Hematopoietic multipotent progenitor cell treated with erythropoietin and hydrocortisone succinate and interleukin-3 and kit ligand, for 17 days (in vitro differentiated cells): ENCODE measurements around the gene KIF14.
"Not testable (repeated sequence)": the region's sequence is repeated elsewhere in the genome, so short reads cannot be mapped to it uniquely, and the experiment has no call there.

Source experiments
- DNase-seq: peaks from one replicate; pipeline ENCODE4 v3.0.0-alpha.2; 2015; ENCODE audit warnings: low spot score

Gene KIF14

GRCh38 chr1:200538179-200538578 is 82.4 kb downstream of the KIF14 start:
- DNase-seq: no peak

DNA sequence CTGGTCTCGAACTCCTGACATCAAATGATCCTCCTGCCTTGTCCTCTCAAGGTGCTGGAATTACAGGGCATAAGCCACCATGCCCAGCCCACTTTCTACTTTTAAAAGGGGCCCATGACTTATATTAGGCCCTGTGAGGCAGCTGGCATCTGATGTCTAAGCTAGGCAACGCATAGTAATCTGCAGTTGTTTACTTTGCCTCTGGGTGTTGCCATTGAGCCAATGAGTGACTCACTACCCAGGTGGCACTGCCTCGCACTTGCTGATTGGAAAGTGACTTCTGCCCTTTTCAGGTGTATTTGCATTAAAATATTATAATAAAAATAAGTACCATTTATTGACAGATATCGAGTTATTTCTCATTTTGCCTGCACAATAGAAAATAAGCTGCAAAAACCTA is 84.9 kb downstream of the KIF14 start:
- DNase-seq: no peak

DNA sequence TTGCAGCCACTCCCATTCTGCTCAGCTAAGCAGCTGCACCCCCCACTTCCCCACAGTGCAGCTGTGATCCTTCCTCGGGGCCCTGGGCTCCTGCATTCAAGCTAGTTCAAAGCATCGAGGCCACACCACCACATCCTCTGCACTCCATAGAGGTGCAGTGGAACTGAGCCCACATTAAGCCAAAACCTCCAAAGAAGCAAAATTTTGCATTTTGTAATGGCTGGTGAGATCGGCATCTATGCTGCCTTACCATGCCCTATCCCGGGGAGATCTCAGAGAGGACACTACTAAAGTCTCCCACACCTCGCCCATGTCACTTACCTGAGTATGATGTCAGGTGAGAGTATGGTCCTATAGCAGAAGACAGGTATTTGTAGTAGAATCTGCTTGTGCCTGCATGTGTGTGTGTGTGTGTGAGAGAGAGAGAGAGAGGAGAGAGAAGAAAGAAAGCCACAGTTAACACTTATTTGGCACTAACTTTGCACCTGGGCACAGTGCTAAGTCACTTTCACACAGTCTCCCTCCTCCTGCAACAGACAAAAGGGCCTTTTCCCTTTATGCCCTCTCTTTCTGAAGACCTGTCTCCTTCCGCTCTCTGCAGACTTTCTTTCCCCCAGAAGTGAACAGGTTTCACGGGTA is 89.8 kb downstream of the KIF14 start:
- no peak for DNase-seq

DNA sequence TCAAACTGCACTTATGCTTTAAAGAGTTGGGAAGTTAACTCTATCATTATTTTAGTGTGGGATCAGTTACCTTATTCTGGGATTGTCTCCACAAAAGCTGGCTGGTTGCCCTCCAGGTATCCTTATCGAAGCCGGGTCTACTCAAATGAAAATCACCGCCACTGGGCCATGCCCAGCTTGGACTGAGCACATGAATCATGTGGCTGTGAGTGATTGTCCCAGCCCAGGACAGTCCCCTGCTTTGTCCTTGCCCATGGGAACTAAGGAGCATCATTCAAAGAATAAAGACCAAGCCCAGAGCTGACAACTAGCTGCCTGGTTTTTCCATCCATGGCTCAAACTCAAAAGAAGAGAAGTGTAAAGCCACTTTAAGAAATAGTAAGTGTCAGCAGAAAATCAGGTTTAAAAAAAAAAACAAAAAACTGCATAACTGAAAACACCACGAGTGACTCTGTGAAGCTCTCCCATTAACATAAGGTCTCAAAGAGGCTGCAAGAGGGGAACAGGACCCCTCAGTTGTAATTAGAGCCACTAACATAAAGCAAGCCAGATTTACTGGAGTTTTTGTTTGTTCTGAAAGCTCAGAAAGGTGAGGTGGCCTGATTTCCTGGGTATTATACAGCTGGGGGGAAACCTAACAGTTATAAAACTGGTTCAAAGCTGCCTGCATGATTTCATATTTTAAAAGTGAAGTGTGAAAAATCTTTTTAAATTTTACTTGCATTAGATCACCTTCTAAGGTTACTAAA is 91.5 kb downstream of the KIF14 start:
- DNase-seq: no peak

DNA sequence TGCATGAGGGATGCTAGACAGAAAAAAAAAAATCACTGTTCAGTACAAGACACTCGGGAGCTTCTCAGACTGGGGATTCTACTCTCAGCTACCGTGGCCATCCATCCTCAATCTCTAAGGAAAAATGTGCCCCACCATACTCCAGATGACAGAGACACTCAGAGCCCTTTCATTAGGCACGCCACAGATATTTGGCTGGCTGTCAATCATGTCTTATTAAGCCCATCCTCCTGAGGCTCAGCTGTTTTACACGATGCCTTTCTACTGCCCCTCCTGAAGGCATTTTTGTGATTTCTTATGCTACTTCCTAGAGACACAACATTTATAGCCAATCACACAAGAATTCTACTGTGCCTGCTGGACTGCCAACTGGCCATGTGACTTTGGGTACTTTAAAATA is 92.9 kb downstream of the KIF14 start:
- no peak for DNase-seq

DNA sequence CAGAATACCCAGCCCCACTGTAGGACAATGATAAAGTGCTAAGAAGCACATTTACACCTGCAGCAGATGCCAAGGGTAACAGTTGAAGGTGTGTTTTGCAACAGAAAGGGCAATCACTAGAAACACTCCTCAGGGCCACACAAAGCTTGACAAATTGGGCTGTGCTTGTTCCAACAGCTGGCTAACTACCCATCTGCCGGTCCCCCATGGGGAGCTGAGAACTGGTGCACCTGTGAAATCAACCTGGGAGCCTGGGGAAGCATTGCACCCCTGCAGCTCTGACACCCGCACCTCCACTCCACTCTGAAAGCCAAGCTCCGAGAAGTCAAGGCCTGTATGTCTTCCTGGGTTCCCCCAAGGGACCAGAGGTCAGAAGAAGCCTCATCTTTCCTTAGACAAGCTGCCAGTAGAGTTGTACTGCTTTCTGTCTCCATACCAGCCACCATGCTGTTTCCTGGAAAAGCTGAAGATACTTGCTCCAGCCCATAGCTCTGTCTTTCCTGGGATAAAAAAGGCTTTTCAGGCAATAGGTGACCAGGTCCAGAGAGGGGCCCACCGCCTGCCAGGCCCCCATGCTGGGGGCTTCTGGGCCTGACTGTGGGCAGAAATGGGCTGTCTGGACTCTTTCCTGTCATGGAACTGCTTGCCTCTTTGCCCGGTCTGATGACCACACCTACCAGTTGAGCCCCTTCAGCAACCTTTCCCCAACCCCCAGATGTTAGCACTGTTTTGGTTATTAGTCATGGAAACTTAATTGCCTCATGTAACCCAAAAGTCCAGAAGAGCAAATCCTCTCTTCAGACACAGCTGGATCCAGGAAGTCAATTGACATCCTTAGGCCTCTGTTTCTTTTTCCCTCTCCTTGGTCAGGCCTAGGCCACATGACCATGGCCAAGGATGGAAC is 93.6 kb downstream of the KIF14 start:
- no peak for DNase-seq

- DNase-seq: no peak
Measured at GRCh38 chr1:200525090-200525987, 95.2 kb downstream of the KIF14 start.

GRCh38 chr1:200524551-200524950 is 96.0 kb downstream of the KIF14 start:
- not testable (repeated sequence) for DNase-seq

DNA sequence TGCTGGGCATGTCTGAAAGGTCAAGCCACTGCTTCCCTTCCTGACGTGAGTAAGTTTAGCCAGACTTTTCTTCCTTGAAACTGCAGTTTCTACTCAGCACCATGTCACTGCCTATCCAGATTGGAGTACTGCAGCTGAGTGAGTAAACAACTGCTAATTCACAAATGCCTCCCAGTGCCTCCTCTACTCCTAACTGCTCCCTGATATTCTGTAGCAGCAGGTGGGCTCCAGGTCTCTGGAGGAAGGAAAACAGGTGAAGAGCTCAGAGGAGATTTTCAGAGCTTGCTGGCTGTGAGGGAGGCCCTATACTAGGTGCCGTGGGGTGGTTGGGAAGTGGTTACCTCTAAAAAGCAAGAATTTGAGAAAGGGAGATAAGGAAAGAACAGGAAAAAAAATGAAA is 96.5 kb downstream of the KIF14 start:
- DNase-seq: no peak

DNA sequence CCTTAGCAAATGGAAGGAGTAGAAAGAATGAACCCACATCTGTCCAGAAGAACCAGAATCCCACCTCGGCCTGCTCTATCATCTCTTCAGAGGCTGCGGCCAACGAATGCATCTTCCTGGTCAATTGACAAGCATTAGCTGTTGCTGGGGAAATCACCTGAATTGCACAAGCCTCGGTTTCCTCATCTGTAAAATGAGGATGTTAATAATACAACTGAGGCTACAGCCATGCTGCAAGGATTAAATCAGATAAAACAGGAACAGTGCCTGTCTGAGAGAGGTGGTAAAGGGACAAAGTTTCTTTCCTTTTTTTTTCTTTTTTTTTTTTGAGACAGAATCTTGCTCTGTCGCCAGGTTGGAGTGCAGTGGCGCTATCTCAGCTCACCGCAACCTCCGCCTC is 99.8 kb downstream of the KIF14 start:
- no peak for DNase-seq

- no peak for DNase-seq
Measured at GRCh38 chr1:200518524-200518923, 102.0 kb downstream of the KIF14 start.

- DNase-seq: no peak
Measured at GRCh38 chr1:200512191-200512590, 108.4 kb downstream of the KIF14 start.

DNA sequence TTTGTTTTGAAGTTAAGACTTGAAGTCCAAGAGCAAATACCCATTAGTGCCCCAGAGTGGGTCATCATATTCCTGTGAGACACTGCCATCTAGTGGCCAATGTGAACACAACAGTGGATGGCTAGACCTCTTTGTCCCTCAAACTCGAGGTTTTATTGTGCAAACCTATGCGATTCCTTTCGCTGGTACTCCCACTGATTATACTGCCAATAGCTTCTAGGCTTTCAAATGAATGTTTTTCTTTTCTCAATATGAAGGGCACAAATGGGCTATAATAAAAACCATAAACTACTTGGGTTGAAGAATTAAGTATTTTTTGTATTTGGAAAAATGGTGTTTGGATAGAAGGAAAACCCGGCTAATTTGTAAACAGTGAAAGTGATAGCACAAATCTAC is 110.3 kb downstream of the KIF14 start:
- peak; percentile 80 for DNase-seq

DNA sequence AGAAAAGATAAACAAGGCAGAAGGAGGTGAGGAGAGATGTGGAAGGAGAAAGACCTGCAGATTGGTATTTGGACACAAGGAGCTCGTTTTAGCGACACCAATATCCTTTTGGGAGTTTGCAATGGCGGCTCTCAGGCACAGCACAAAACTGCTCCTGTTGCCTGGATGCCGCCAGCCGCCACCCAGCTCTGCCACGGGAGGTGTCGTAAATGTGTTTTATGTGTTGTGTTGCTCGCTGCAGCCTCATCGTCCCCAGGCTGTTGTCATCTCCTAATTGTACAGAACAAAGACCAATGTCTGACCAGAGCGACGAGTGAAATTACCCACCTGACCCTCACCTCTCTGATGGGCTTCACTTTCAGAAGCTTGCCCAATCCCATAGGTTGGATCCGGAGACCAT is 114.1 kb downstream of the KIF14 start:
- DNase-seq: no peak

DNA sequence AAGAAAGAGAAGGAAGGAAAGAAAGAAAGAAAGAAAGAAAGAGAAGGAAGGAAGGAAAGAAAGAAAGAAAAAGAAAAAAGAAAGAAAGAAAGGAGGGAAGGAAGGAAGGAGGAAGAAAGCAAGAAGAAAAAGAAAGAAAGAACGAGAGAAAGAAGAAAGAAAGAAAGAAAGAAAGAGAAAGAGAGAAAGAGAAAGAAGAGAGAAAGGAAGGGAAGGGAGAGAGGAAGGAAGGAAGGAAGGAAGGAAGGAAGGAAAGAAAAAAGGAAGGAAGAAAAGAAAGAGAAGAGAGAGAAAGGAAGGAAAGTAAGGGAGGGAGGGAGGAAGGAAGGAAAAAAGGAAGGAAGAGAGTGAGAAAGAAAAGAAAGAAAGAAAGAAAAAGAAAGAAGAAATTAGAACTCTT is 115.3 kb downstream of the KIF14 start:
- no peak for DNase-seq
